DMS 273 (cell line): ENCODE data around the gene SDHAF1.
"Not testable (repeated sequence)": the region's sequence is repeated elsewhere in the genome, so short reads cannot be mapped to it uniquely, and the experiment has no call there.

Experiments
- DNase-seq: peaks from one replicate; lab custom pipeline; 2025; ENCODE audit not compliant: unreplicated experiment; lab: John Stamatoyannopoulos, UW

The SDHAF1 gene

GRCh38 chr19:36014012-36014924, 19.3 kb downstream of the SDHAF1 start, which contains the start of gene ALKBH6:
ALKBH6 (minus strand) TSS chr19:36014213; CDS start chr19:36013397, 816 bp downstream.
- DNase-seq: peak; percentile 100

- DNase-seq: no peak
These were observed 24.2 kb downstream of the SDHAF1 start for GRCh38 chr19:36019061-36019670.

- DNase-seq: no peak
These were observed 28.4 kb downstream of the SDHAF1 start for GRCh38 chr19:36023432-36023831.

- no peak for DNase-seq
These were observed 30.6 kb downstream of the SDHAF1 start for GRCh38 chr19:36025541-36025940.

- DNase-seq: no peak
These were observed 31.3 kb downstream of the SDHAF1 start for GRCh38 chr19:36026091-36026876.

GRCh38 chr19:36027696-36028095, 32.7 kb downstream of the SDHAF1 start:
- no peak for DNase-seq

- no peak for DNase-seq
These were observed 33.5 kb downstream of the SDHAF1 start for GRCh38 chr19:36028313-36029041.

- peak; percentile 77 for DNase-seq
These were observed 35.5 kb downstream of the SDHAF1 start for GRCh38 chr19:36030264-36031148.

GRCh38 chr19:36031308-36031707, 36.3 kb downstream of the SDHAF1 start:
- no peak for DNase-seq

GRCh38 chr19:36032251-36033104, 37.5 kb downstream of the SDHAF1 start, which contains the start of gene CLIP3:
CLIP3 (minus strand) TSS chr19:36032873; CDS start chr19:36032357, 516 bp downstream.
- DNase-seq: peak; percentile 82

GRCh38 chr19:36040495-36040894, 45.5 kb downstream of the SDHAF1 start:
- DNase-seq: no peak

- DNase-seq: not testable (repeated sequence)
These were observed 46.1 kb downstream of the SDHAF1 start for GRCh38 chr19:36041092-36041491.

- no peak for DNase-seq
These were observed 46.8 kb downstream of the SDHAF1 start for GRCh38 chr19:36041831-36042230.

GRCh38 chr19:36043952-36044351, 49.0 kb downstream of the SDHAF1 start:
- DNase-seq: no peak
